Neuronal stem cell (in vitro differentiated cells): Measurements from ENCODE around the gene SPATS2L.

Experiments used
- DNase-seq: peaks from one replicate; pipeline ENCODE4 v3.0.0-alpha.2; 2013; ENCODE audit warnings: low spot score
- H2AFZ ChIP-seq: one replicate; pipeline ENCODE4 v1.6.1; 2013; ENCODE audit warnings: mild to moderate bottlenecking, low read length, inconsistent platforms
- H2AK5ac ChIP-seq: 2 replicates; pipeline ENCODE4 v1.6.1; 2013; ENCODE audit warnings: low read depth, mild to moderate bottlenecking, inconsistent platforms, low read length, moderate library complexity, mixed read lengths
- H2BK120ac ChIP-seq: 2 replicates; pipeline ENCODE4 v1.6.1; 2013; ENCODE audit warnings: low read depth, mild to moderate bottlenecking, inconsistent platforms, low read length, moderate library complexity, mixed read lengths
- H2BK12ac ChIP-seq: one replicate; pipeline ENCODE4 v1.6.1; 2013; ENCODE audit warnings: low read length, inconsistent platforms
- H2BK15ac ChIP-seq: 2 replicates; pipeline ENCODE4 v1.6.1; 2013; ENCODE audit warnings: mild to moderate bottlenecking, low read length, inconsistent platforms, mixed read lengths
- H2BK5ac ChIP-seq: one replicate; pipeline ENCODE4 v1.6.1; 2013; ENCODE audit warnings: inconsistent platforms, mild to moderate bottlenecking, low read length, moderate library complexity
- H3K14ac ChIP-seq: one replicate; pipeline ENCODE4 v1.6.1; 2013; ENCODE audit warnings: low read length, inconsistent platforms
- H3K18ac ChIP-seq: 2 replicates; pipeline ENCODE4 v1.6.1; 2013; ENCODE audit warnings: low read length, inconsistent platforms
- H3K23ac ChIP-seq: 2 replicates; pipeline ENCODE4 v1.6.1; 2013; ENCODE audit warnings: low read depth, mild to moderate bottlenecking, mixed read lengths, low read length, inconsistent platforms; ENCODE audit not compliant: poor library complexity
- H3K27ac ChIP-seq: replicated peaks from 3 replicates; pipeline ENCODE4 v1.5.1; 2013; ENCODE audit warnings: low read length, inconsistent platforms
- H3K27me3 ChIP-seq, 3 experiments: 2 replicates each; pipeline ENCODE4 v1.6.1; 2013; ENCODE audit warnings: low read length in 3 of 3, mild to moderate bottlenecking in 2 of 3, inconsistent platforms in 1 of 3, low read depth in 1 of 3, mixed read lengths in 1 of 3, moderate library complexity in 1 of 3; ENCODE audit not compliant: control insufficient read depth in 3 of 3, insufficient read depth in 3 of 3
- H3K36me3 ChIP-seq, 2 donors: replicated peaks in 1 of 2; 2 replicates each; pipeline ENCODE4 v1.6.1; 2013; ENCODE audit warnings: low read length in 2 of 2; ENCODE audit not compliant: control insufficient read depth in 2 of 2, insufficient read depth in 2 of 2
- H3K4ac ChIP-seq: 2 replicates; pipeline ENCODE4 v1.6.1; 2013; ENCODE audit warnings: inconsistent platforms, mild to moderate bottlenecking, low read length, moderate library complexity
- H3K4me1 ChIP-seq, 2 donors: 1 replicate in 1 of 2; 2 replicates in 1 of 2; pipeline ENCODE4 v1.6.1; 2013; ENCODE audit warnings: low read length in 2 of 2, low read depth in 1 of 2; ENCODE audit not compliant: control insufficient read depth in 2 of 2, insufficient read depth in 1 of 2
- H3K4me2 ChIP-seq: one replicate; pipeline ENCODE4 v1.6.1; 2013; ENCODE audit warnings: mild to moderate bottlenecking, low read length, inconsistent platforms; ENCODE audit not compliant: insufficient read depth, poor library complexity, severe bottlenecking
- H3K4me3 ChIP-seq, 2 donors: 2 replicates each; pipeline ENCODE4 v1.5.1; 2013; ENCODE audit warnings: low read length in 2 of 2, mild to moderate bottlenecking in 2 of 2, inconsistent platforms in 1 of 2, moderate library complexity in 1 of 2
- H3K79me1 ChIP-seq: one replicate; pipeline ENCODE4 v1.6.1; 2013; ENCODE audit warnings: low read depth, mild to moderate bottlenecking, inconsistent platforms, low read length, moderate library complexity
- H3K9ac ChIP-seq: one replicate; pipeline ENCODE4 v1.6.1; 2013; ENCODE audit warnings: mild to moderate bottlenecking, low read depth, low read length, inconsistent platforms; ENCODE audit not compliant: poor library complexity
- H3K9me3 ChIP-seq, 2 donors: replicated peaks in 1 of 2; 2 replicates each; pipeline versions ENCODE3 to v1.6.1; 2013; ENCODE audit warnings: low read length in 2 of 2, mild to moderate bottlenecking in 2 of 2, inconsistent platforms in 1 of 2, low read depth in 1 of 2, mixed read lengths in 1 of 2, moderate library complexity in 1 of 2; ENCODE audit not compliant: control insufficient read depth in 2 of 2, insufficient read depth in 1 of 2
- H4K8ac ChIP-seq: one replicate; pipeline ENCODE4 v1.6.1; 2013; ENCODE audit warnings: low read depth, mild to moderate bottlenecking, inconsistent platforms, low read length, moderate library complexity
- H4K91ac ChIP-seq: one replicate; pipeline ENCODE4 v1.6.1; 2013; ENCODE audit warnings: low read length, low read depth, mild to moderate bottlenecking, inconsistent platforms; ENCODE audit not compliant: poor library complexity
- whole genome bisulfite sequencing, 2 donors: extraction: QIAGEN DNeasy Blood & Tissue Kit; methylation state at CpG; one replicate each; pipeline ENCODE4 v1.1.7; 2013; ENCODE audit warnings: missing lambda C conversion rate in 2 of 2, mixed read lengths in 1 of 2; ENCODE audit not compliant: insufficient read length in 2 of 2, insufficient replicate concordance in 1 of 2; ENCODE audit errors: extremely low coverage in 2 of 2; 5-methylcytosine and 5-hydroxymethylcytosine counted together

SPATS2L gene

GRCh38 chr2:200396781-200397242, 90.3 kb downstream of the SPATS2L start:
- Histone ChIP-seq H3K36me3 (peaks cover 0 to 7% of the 10 kb centered on the region in 2 donors), H3K9me3 (no peaks in the 10 kb centered on the region), H4K8ac (no peak overlapping the region), H2BK12ac (no peak overlapping the region), H4K91ac (no peak overlapping the region), H3K23ac (no peak overlapping the region), H3K4me1 (peaks cover 3 to 21% of the 10 kb centered on the region in 2 donors), H2AK5ac (no peak overlapping the region), H3K4me2 (no peak overlapping the region), H3K79me1 (no peaks in the 10 kb centered on the region), H3K4me3 (no peak overlapping the region), H3K4ac (no peak overlapping the region), H3K9ac (no peak overlapping the region), H2AFZ (no peak overlapping the region), H2BK15ac (no peak overlapping the region), H3K27ac (no peak overlapping the region), H2BK120ac (no peak overlapping the region), H3K18ac (no peak overlapping the region), H3K27me3 (no peaks in the 10 kb centered on the region), H2BK5ac (no peak overlapping the region), H3K14ac (no peak overlapping the region)
- WGBS, 2 donors: no CpG with 5 or more reads among the region's 2 CpGs
- DNase-seq: no peak

- Histone ChIP-seq H3K9ac (no peak overlapping the region), H3K9me3 (no peaks in the 10 kb centered on the region), H3K14ac (no peak overlapping the region), H2BK5ac (no peak overlapping the region), H2AK5ac (no peak overlapping the region), H3K18ac (no peak overlapping the region), H3K27me3 (no peaks in the 10 kb centered on the region), H4K8ac (no peak overlapping the region), H3K4me1 (peaks cover 3 to 21% of the 10 kb centered on the region in 2 donors), H2BK120ac (no peak overlapping the region), H3K4me2 (no peak overlapping the region), H4K91ac (no peak overlapping the region), H3K27ac (no peak overlapping the region), H3K4ac (no peak overlapping the region), H2AFZ (no peak overlapping the region), H2BK15ac (no peak overlapping the region), H3K23ac (no peak overlapping the region), H3K79me1 (no peaks in the 10 kb centered on the region), H3K36me3 (peaks cover 0 to 4% of the 10 kb centered on the region in 2 donors), H2BK12ac (no peak overlapping the region), H3K4me3 (no peak overlapping the region)
- DNase-seq: no peak
- no CpG with 5 or more reads among the region's 4 CpGs for WGBS, 2 donors
Observed at GRCh38 chr2:200397785-200398184, 91.3 kb downstream of the SPATS2L start.

GRCh38 chr2:200399046-200399445, 92.6 kb downstream of the SPATS2L start:
- Histone ChIP-seq H3K4me1 (peaks cover 3 to 21% of the 10 kb centered on the region in 2 donors), H3K9me3 (no peaks in the 10 kb centered on the region), H2BK5ac (no peak overlapping the region), H3K4me3 (no peak overlapping the region), H3K4ac (no peak overlapping the region), H3K79me1 (no peaks in the 10 kb centered on the region), H3K27ac (no peak overlapping the region), H4K8ac (no peak overlapping the region), H2AFZ (no peak overlapping the region), H3K23ac (no peak overlapping the region), H3K27me3 (no peaks in the 10 kb centered on the region), H3K4me2 (no peak overlapping the region), H2BK120ac (no peak overlapping the region), H3K14ac (no peak overlapping the region), H2BK15ac (no peak overlapping the region), H3K18ac (no peak overlapping the region), H4K91ac (no peak overlapping the region), H2BK12ac (no peak overlapping the region), H3K9ac (no peak overlapping the region), H2AK5ac (no peak overlapping the region), H3K36me3 (peaks cover 0 to 4% of the 10 kb centered on the region in 2 donors)
- no peak for DNase-seq
- no CpG with 5 or more reads among the region's 1 CpG for WGBS, 2 donors

DNA sequence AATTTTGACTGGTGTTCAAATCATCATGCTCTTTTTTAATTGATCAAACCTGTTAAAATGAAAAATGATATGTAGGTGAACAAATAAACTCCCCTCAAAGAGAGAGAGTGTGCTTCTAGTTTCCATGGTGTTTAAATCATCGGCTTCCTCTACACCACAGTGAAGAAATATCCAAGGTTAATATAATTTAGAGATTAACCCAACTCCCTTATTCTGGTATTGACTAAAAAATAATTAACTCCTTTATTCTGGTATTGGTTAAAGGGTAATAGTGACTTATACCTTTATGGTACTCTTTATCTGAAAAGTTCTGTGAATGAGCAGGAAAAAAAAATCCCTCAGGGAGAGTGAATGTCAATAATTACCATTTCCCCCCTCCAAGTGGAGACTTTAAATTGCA, 93.1 kb downstream of the SPATS2L start:
- Histone ChIP-seq H3K27ac (no peak overlapping the region), H2AFZ (no peak overlapping the region), H4K8ac (no peak overlapping the region), H3K14ac (no peak overlapping the region), H3K9me3 (no peaks in the 10 kb centered on the region), H3K9ac (no peak overlapping the region), H3K4me1 (peaks cover 3 to 21% of the 10 kb centered on the region in 2 donors), H3K4me3 (no peak overlapping the region), H2AK5ac (no peak overlapping the region), H2BK120ac (no peak overlapping the region), H3K18ac (no peak overlapping the region), H3K36me3 (peaks cover 0 to 4% of the 10 kb centered on the region in 2 donors), H2BK15ac (no peak overlapping the region), H3K27me3 (no peaks in the 10 kb centered on the region), H3K4me2 (no peak overlapping the region), H4K91ac (no peak overlapping the region), H3K23ac (no peak overlapping the region), H3K4ac (no peak overlapping the region), H2BK12ac (no peak overlapping the region), H2BK5ac (no peak overlapping the region), H3K79me1 (no peaks in the 10 kb centered on the region)
- DNase-seq: no peak
- WGBS, 2 donors: no CpG with 5 or more reads among the region's 1 CpG
